PFSK-1 (cell line): ENCODE measurements around the gene LRRC4C.

ENCODE experiments used
- POLR2AphosphoS5 ChIP-seq: IDR thresholded peaks from 2 replicates; pipeline ENCODE4 v1.6.1; 2012; ENCODE audit warnings: low read depth, mild to moderate bottlenecking, control low read depth, low read length, moderate library complexity
- TAF1 ChIP-seq: IDR thresholded peaks from 2 replicates; pipeline ENCODE4 v1.6.1; 2012; ENCODE audit warnings: low read length, control low read depth, borderline replicate concordance; ENCODE audit not compliant: insufficient read depth
- TF ChIP-seq, protein P1 (sequence below), 2 experiments: IDR thresholded peaks; 2 replicates each; pipeline versions ENCODE4 v1.6.1 to v1.8.0; 2011 to 2012; ENCODE audit warnings: low read depth in 2 of 2, low read length in 2 of 2, control low read depth in 1 of 2, inconsistent platforms in 1 of 2, mild to moderate bottlenecking in 1 of 2, moderate library complexity in 1 of 2; ENCODE audit not compliant: insufficient read depth in 1 of 2

DNA sequence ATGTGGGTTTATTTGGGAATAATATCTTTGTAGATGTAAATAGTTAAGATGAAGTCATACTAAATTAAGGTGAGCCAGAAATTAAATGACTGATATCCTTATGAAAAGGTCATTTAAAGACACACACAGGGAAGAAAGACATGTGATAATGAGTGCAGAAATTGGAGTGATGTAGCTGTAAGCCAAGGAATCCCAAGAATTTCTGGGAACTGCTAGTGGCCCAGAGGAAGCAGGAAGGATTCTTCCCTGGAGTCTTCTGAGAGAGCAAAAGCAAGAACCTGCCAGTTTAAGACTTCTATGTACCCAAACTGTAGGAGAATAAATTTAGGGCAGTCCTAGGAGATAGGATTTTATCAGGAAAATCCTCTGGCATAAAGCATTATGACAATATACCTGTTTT lies 66.9 kb downstream of the LRRC4C start:
- no peak for TF ChIP-seq POLR2AphosphoS5
- TF ChIP-seq, protein P1, sequence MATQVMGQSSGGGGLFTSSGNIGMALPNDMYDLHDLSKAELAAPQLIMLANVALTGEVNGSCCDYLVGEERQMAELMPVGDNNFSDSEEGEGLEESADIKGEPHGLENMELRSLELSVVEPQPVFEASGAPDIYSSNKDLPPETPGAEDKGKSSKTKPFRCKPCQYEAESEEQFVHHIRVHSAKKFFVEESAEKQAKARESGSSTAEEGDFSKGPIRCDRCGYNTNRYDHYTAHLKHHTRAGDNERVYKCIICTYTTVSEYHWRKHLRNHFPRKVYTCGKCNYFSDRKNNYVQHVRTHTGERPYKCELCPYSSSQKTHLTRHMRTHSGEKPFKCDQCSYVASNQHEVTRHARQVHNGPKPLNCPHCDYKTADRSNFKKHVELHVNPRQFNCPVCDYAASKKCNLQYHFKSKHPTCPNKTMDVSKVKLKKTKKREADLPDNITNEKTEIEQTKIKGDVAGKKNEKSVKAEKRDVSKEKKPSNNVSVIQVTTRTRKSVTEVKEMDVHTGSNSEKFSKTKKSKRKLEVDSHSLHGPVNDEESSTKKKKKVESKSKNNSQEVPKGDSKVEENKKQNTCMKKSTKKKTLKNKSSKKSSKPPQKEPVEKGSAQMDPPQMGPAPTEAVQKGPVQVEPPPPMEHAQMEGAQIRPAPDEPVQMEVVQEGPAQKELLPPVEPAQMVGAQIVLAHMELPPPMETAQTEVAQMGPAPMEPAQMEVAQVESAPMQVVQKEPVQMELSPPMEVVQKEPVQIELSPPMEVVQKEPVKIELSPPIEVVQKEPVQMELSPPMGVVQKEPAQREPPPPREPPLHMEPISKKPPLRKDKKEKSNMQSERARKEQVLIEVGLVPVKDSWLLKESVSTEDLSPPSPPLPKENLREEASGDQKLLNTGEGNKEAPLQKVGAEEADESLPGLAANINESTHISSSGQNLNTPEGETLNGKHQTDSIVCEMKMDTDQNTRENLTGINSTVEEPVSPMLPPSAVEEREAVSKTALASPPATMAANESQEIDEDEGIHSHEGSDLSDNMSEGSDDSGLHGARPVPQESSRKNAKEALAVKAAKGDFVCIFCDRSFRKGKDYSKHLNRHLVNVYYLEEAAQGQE (IDR thresholded peaks at IDR 0.05; ENCODE audit: insufficient read depth in 1 of 2, low read depth in 2 of 2, low read length in 2 of 2): no peak
- no peak for TF ChIP-seq TAF1
